Body of pancreas (tissue), 4 donors: ENCODE data around the gene YKT6.

Experiments
- POLR2A ChIP-seq, 3 donors: fragments of 450-650 bp; IDR thresholded peaks; one replicate each; pipeline ENCODE4 v1.6.1; 2016; ENCODE audit warnings: antibody characterized with exemption in 3 of 3, mild to moderate bottlenecking in 2 of 3
- TF ChIP-seq, protein P1 (sequence below), 7 experiments: fragments of 450-650 bp in 4 of 7; fragments of 200-600 bp in 3 of 7; sonication (generic) in 3 of 7; IDR thresholded peaks; one replicate each; pipeline ENCODE4 v1.5.1; 2016 to 2019; ENCODE audit warnings: antibody characterized with exemption in 7 of 7

DNA sequence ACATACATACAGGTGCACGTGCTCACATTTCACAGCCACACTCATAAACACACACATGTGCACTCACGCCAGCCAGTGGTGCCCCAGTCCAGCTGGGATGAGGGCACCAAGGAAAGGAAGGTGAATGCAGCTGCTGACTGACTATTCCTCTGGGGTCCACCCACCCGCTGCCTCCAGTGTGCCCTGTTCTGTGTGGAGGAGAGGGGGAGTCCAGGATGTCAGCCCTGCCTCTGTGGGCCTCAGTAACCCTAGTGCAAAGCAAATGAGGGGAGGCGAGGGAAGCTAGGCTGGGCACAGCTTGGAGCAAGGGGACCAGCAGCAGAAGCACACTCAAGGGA, 57.6 kb downstream of the YKT6 start:
- TF ChIP-seq, protein P1, sequence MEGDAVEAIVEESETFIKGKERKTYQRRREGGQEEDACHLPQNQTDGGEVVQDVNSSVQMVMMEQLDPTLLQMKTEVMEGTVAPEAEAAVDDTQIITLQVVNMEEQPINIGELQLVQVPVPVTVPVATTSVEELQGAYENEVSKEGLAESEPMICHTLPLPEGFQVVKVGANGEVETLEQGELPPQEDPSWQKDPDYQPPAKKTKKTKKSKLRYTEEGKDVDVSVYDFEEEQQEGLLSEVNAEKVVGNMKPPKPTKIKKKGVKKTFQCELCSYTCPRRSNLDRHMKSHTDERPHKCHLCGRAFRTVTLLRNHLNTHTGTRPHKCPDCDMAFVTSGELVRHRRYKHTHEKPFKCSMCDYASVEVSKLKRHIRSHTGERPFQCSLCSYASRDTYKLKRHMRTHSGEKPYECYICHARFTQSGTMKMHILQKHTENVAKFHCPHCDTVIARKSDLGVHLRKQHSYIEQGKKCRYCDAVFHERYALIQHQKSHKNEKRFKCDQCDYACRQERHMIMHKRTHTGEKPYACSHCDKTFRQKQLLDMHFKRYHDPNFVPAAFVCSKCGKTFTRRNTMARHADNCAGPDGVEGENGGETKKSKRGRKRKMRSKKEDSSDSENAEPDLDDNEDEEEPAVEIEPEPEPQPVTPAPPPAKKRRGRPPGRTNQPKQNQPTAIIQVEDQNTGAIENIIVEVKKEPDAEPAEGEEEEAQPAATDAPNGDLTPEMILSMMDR (IDR thresholded peaks at IDR 0.05): no peak
- TF ChIP-seq POLR2A (IDR thresholded peaks at IDR 0.05): no peak
